Measurements from ENCODE around the gene GPAM. TPM values are rescaled to one million over a fixed set of nuclear protein-coding genes. Genes with fewer than 3 reads are reported as not detected.

The GPAM gene
- total RNA-seq, 2 donors from 2014 or later = 7.8 to 9.3 TPM

GRCh38 chr10:112213836-112214235 is 30.3 kb upstream of the GPAM start:
- TF ChIP-seq CTCF (IDR thresholded peaks at IDR 0.05) = no peak
- H3K27ac ChIP-seq = no peak overlapping the region
- H3K4me3 ChIP-seq = no peak overlapping the region
- DNase-seq (ENCODE audit: low spot score) = no peak
- H3K36me3 ChIP-seq = no peaks in the 10 kb centered on the region
- no peaks in the 10 kb centered on the region for H3K4me1 ChIP-seq
- H3K27me3 ChIP-seq = no peaks in the 10 kb centered on the region
- no peaks in the 10 kb centered on the region for H3K9me3 ChIP-seq

- no peaks in the 10 kb centered on the region for H3K27me3 ChIP-seq
- no peak for TF ChIP-seq CTCF (IDR thresholded peaks at IDR 0.05)
These were observed 29.7 kb upstream of the GPAM start for GRCh38 chr10:112213098-112213823.

GRCh38 chr10:112210666-112211065 is 27.1 kb upstream of the GPAM start:
- no peak for DNase-seq (ENCODE audit: low spot score)

More at GRCh38 chr10:112213098-112213823, 29.7 kb upstream of the GPAM start:
- Histone ChIP-seq H3K36me3 (no peaks in the 10 kb centered on the region), H3K4me3 (no peak overlapping the region), H3K27ac (no peak overlapping the region), H3K9me3 (no peaks in the 10 kb centered on the region), H3K4me1 (no peaks in the 10 kb centered on the region)
- DNase-seq (ENCODE audit: low spot score) = no peak

GRCh38 chr10:112209684-112210131 is 26.1 kb upstream of the GPAM start:
- Histone ChIP-seq H3K9me3 (no peaks in the 10 kb centered on the region), H3K36me3 (no peaks in the 10 kb centered on the region), H3K27ac (no peak overlapping the region), H3K4me1 (no peaks in the 10 kb centered on the region), H3K4me3 (no peak overlapping the region), H3K27me3 (no peaks in the 10 kb centered on the region)
- no peak for TF ChIP-seq CTCF (IDR thresholded peaks at IDR 0.05)
- DNase-seq (ENCODE audit: low spot score) = no peak

More at GRCh38 chr10:112210666-112211065, 27.1 kb upstream of the GPAM start:
- Histone ChIP-seq H3K36me3 (no peaks in the 10 kb centered on the region), H3K9me3 (no peaks in the 10 kb centered on the region), H3K4me3 (no peak overlapping the region), H3K4me1 (no peaks in the 10 kb centered on the region), H3K27me3 (no peaks in the 10 kb centered on the region), H3K27ac (no peak overlapping the region)
- no peak for TF ChIP-seq CTCF (IDR thresholded peaks at IDR 0.05)

GRCh38 chr10:112208997-112209396 is 25.4 kb upstream of the GPAM start:
- Histone ChIP-seq H3K4me3 (no peak overlapping the region), H3K27ac (peak overlapping the region in 1 of 2 donors; percentile 16), H3K9me3 (no peaks in the 10 kb centered on the region), H3K27me3 (no peaks in the 10 kb centered on the region), H3K36me3 (no peaks in the 10 kb centered on the region), H3K4me1 (no peaks in the 10 kb centered on the region)
- DNase-seq (ENCODE audit: low spot score) = no peak
- TF ChIP-seq CTCF (IDR thresholded peaks at IDR 0.05) = no peak

- no peaks in the 10 kb centered on the region for H3K9me3 ChIP-seq
- no peak overlapping the region for H3K27ac ChIP-seq
- DNase-seq (ENCODE audit: low spot score) = no peak
- TF ChIP-seq CTCF (IDR thresholded peaks at IDR 0.05) = no peak
- no peak overlapping the region for H3K4me3 ChIP-seq
- H3K4me1 ChIP-seq = no peaks in the 10 kb centered on the region
- no peaks in the 10 kb centered on the region for H3K36me3 ChIP-seq
- H3K27me3 ChIP-seq = no peaks in the 10 kb centered on the region
These were observed 24.7 kb upstream of the GPAM start for GRCh38 chr10:112208292-112208691.
